ENCODE measurements around the gene CBX8. TPM values are rescaled to one million over a fixed set of nuclear protein-coding genes. Genes with fewer than 3 reads are reported as not detected.

The CBX8 gene
- total and polyA plus RNA-seq, 2 experiments from 2014 or later: 6.5 to 8.6 TPM

GRCh38 chr17:79799538-79800324 lies 2.9 kb upstream of the CBX8 start:
- no peaks in the 10 kb centered on the region for H3K9me2 ChIP-seq (replicated peaks; ENCODE audit: insufficient read depth)
- DNase-seq (ENCODE audit: low spot score): no peak
- peaks cover 70% of the 10 kb centered on the region for H3K27me3 ChIP-seq
- H3K4me2 ChIP-seq: peak overlapping the region; percentile 97
- H3K4me3 ChIP-seq: no peak overlapping the region
- H2AFZ ChIP-seq: no peak overlapping the region
- H4K20me1 ChIP-seq (ENCODE audit: insufficient read depth, poor library complexity, severe bottlenecking): peaks cover 3% of the 10 kb centered on the region
- H3K9me3 ChIP-seq (ENCODE audit: low read depth): no peaks in the 10 kb centered on the region
- peaks cover 28% of the 10 kb centered on the region for H3K4me1 ChIP-seq (ENCODE audit: insufficient read depth)
- H3K79me2 ChIP-seq: peaks cover 16% of the 10 kb centered on the region
- TF ChIP-seq, protein P1, sequence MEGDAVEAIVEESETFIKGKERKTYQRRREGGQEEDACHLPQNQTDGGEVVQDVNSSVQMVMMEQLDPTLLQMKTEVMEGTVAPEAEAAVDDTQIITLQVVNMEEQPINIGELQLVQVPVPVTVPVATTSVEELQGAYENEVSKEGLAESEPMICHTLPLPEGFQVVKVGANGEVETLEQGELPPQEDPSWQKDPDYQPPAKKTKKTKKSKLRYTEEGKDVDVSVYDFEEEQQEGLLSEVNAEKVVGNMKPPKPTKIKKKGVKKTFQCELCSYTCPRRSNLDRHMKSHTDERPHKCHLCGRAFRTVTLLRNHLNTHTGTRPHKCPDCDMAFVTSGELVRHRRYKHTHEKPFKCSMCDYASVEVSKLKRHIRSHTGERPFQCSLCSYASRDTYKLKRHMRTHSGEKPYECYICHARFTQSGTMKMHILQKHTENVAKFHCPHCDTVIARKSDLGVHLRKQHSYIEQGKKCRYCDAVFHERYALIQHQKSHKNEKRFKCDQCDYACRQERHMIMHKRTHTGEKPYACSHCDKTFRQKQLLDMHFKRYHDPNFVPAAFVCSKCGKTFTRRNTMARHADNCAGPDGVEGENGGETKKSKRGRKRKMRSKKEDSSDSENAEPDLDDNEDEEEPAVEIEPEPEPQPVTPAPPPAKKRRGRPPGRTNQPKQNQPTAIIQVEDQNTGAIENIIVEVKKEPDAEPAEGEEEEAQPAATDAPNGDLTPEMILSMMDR (IDR thresholded peaks at IDR 0.05; ENCODE audit: poor library complexity): no peak
- TF ChIP-seq EZH2 (IDR thresholded peaks at IDR 0.05; ENCODE audit: borderline replicate concordance) (peak; percentile 0), EZH2phosphoT487 (IDR thresholded peaks at IDR 0.05; ENCODE audit: low read depth, severe bottlenecking, unreplicated experiment) (peak; percentile 94)
- WGBS (ENCODE audit: low lambda C conversion rate, missing lambda C conversion rate): 9% methylated on average over 31 of the region's 31 CpGs
- H3K27ac ChIP-seq: no peak overlapping the region
- H3K36me3 ChIP-seq (replicated peaks; ENCODE audit: insufficient read depth, low read depth): no peaks in the 10 kb centered on the region

- TF ChIP-seq EZH2 (IDR thresholded peaks at IDR 0.05; ENCODE audit: borderline replicate concordance) (peak; percentile 36), EZH2phosphoT487 (IDR thresholded peaks at IDR 0.05; ENCODE audit: low read depth, severe bottlenecking, unreplicated experiment) (no peak)
- TF ChIP-seq, protein P1 (IDR thresholded peaks at IDR 0.05; ENCODE audit: poor library complexity): no peak
- H3K4me2 ChIP-seq: peak overlapping the region; percentile 97
- peaks cover 64% of the 10 kb centered on the region for H3K27me3 ChIP-seq
- H3K27ac ChIP-seq: no peak overlapping the region
- H3K9me2 ChIP-seq (replicated peaks; ENCODE audit: insufficient read depth): no peaks in the 10 kb centered on the region
- peaks cover 21% of the 10 kb centered on the region for H3K79me2 ChIP-seq
- peaks cover 3% of the 10 kb centered on the region for H4K20me1 ChIP-seq (ENCODE audit: insufficient read depth, poor library complexity, severe bottlenecking)
- H3K36me3 ChIP-seq (replicated peaks; ENCODE audit: insufficient read depth, low read depth): no peaks in the 10 kb centered on the region
- no peak overlapping the region for H2AFZ ChIP-seq
- H3K4me1 ChIP-seq (ENCODE audit: insufficient read depth): peaks cover 34% of the 10 kb centered on the region
- WGBS (ENCODE audit: low lambda C conversion rate, missing lambda C conversion rate): 5% methylated on average over 15 of the region's 23 CpGs
- no peaks in the 10 kb centered on the region for H3K9me3 ChIP-seq (ENCODE audit: low read depth)
- no peak overlapping the region for H3K4me3 ChIP-seq
- DNase-seq (ENCODE audit: low spot score): no peak
Measured at GRCh38 chr17:79799174-79799537, 2.3 kb upstream of the CBX8 start.

- Histone ChIP-seq H3K4me3 (peak overlapping the region; percentile 28), H3K4me2 (peak overlapping the region; percentile 97), H3K9me3 (ENCODE audit: low read depth) (no peaks in the 10 kb centered on the region), H3K4me1 (ENCODE audit: insufficient read depth) (peaks cover 40% of the 10 kb centered on the region), H4K20me1 (ENCODE audit: insufficient read depth, poor library complexity, severe bottlenecking) (peaks cover 3% of the 10 kb centered on the region), H3K36me3 (replicated peaks; ENCODE audit: insufficient read depth, low read depth) (no peaks in the 10 kb centered on the region), H3K27me3 (peaks cover 58% of the 10 kb centered on the region), H3K27ac (no peak overlapping the region), H3K79me2 (peaks cover 21% of the 10 kb centered on the region), H3K9me2 (replicated peaks; ENCODE audit: insufficient read depth) (no peaks in the 10 kb centered on the region), H2AFZ (peak overlapping the region; percentile 1)
- WGBS (ENCODE audit: low lambda C conversion rate, missing lambda C conversion rate): 3% methylated on average over 50 of the region's 70 CpGs
- TF ChIP-seq EZH2 (IDR thresholded peaks at IDR 0.05; ENCODE audit: borderline replicate concordance) (peak; percentile 81), EZH2phosphoT487 (IDR thresholded peaks at IDR 0.05; ENCODE audit: low read depth, severe bottlenecking, unreplicated experiment) (no peak)
- TF ChIP-seq, protein P1 (IDR thresholded peaks at IDR 0.05; ENCODE audit: poor library complexity): no peak
- peak; percentile 57 for DNase-seq (ENCODE audit: low spot score)
Measured at GRCh38 chr17:79798299-79799173, 1.7 kb upstream of the CBX8 start.
